ENCODE data around the gene KMT2C.
"Not testable (repeated sequence)": the region's sequence is repeated elsewhere in the genome, so short reads cannot be mapped to it uniquely, and the experiment has no call there.

The KMT2C gene

GRCh38 chr7:152399344-152399743 lies 36.5 kb downstream of the KMT2C start:
- no peak overlapping the region for H3K4me3 ChIP-seq (ENCODE audit: low read length)
- TF ChIP-seq CTCF (IDR thresholded peaks at IDR 0.05; ENCODE audit: insufficient read depth, low read depth, low read length, missing control alignments) = no peak
- no peak for DNase-seq (ENCODE audit: low read depth)

GRCh38 chr7:152395112-152395511 lies 40.7 kb downstream of the KMT2C start:
- TF ChIP-seq CTCF (IDR thresholded peaks at IDR 0.05; ENCODE audit: insufficient read depth, low read depth, low read length, missing control alignments) = no peak
- no peak overlapping the region for H3K4me3 ChIP-seq (ENCODE audit: low read length)
- DNase-seq (ENCODE audit: low read depth) = no peak

- DNase-seq (ENCODE audit: low read depth) = peak; percentile 55
- peak; percentile 62 for TF ChIP-seq CTCF (IDR thresholded peaks at IDR 0.05; ENCODE audit: insufficient read depth, low read depth, low read length, missing control alignments)
These were observed 41.6 kb downstream of the KMT2C start for GRCh38 chr7:152394214-152394613.

GRCh38 chr7:152392254-152392653 lies 43.5 kb downstream of the KMT2C start:
- DNase-seq (ENCODE audit: low read depth) = no peak
- no peak overlapping the region for H3K4me3 ChIP-seq (ENCODE audit: low read length)
- no peak for TF ChIP-seq CTCF (IDR thresholded peaks at IDR 0.05; ENCODE audit: insufficient read depth, low read depth, low read length, missing control alignments)

More at GRCh38 chr7:152394214-152394613, 41.6 kb downstream of the KMT2C start:
- H3K4me3 ChIP-seq (ENCODE audit: low read length) = not testable (repeated sequence)

- not testable (repeated sequence) for DNase-seq (ENCODE audit: low read depth); H3K4me3 ChIP-seq (ENCODE audit: low read length)
These were observed 49.6 kb downstream of the KMT2C start for GRCh38 chr7:152386136-152386764.

GRCh38 chr7:152384235-152385200 lies 51.3 kb downstream of the KMT2C start:
- DNase-seq (ENCODE audit: low read depth); H3K4me3 ChIP-seq (ENCODE audit: low read length): not testable (repeated sequence)

GRCh38 chr7:152383341-152384234 lies 52.2 kb downstream of the KMT2C start:
- no peak for TF ChIP-seq CTCF (IDR thresholded peaks at IDR 0.05; ENCODE audit: insufficient read depth, low read depth, low read length, missing control alignments)
- peak; percentile 55 for DNase-seq (ENCODE audit: low read depth)
- no peak overlapping the region for H3K4me3 ChIP-seq (ENCODE audit: low read length)
